ENCODE results near the gene TRPC4.

The TRPC4 gene

DNA sequence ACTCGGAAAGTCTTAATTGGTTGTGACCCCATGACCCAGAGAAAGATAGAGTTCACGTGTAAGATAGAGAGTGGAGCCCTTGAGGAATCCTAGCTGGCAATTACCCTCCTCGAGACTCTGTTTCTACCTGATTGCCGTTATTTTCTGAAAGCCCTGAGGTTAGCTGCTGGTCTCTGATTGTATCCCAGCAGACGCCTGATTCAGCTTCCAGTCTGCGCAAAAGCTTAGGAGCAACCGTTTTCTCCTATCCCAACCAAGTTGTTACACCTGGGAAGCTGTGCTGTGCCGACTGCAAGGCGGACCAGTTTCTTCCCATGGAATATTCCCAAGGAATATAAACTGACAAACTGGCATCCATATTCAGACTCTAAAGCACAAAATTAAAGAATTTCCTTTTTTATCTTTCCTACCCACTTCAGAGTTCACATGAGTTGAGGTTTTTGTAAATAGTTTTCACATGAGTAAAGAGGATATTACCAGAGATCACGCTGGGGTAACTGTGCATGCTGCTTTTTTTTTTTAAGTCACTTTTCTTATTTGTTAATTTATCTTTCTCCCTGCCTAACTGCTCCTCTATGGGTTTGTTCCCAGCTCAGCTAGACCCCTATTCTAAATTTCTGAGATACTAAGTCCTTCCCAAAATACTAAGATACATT, 1.5 kb upstream of the TRPC4 start:
- TF ChIP-seq, protein P1, sequence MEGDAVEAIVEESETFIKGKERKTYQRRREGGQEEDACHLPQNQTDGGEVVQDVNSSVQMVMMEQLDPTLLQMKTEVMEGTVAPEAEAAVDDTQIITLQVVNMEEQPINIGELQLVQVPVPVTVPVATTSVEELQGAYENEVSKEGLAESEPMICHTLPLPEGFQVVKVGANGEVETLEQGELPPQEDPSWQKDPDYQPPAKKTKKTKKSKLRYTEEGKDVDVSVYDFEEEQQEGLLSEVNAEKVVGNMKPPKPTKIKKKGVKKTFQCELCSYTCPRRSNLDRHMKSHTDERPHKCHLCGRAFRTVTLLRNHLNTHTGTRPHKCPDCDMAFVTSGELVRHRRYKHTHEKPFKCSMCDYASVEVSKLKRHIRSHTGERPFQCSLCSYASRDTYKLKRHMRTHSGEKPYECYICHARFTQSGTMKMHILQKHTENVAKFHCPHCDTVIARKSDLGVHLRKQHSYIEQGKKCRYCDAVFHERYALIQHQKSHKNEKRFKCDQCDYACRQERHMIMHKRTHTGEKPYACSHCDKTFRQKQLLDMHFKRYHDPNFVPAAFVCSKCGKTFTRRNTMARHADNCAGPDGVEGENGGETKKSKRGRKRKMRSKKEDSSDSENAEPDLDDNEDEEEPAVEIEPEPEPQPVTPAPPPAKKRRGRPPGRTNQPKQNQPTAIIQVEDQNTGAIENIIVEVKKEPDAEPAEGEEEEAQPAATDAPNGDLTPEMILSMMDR (conservative IDR thresholded peaks at IDR 0.05; ENCODE audit: low read length) = no peak
- TF ChIP-seq EZH2phosphoT487 (IDR thresholded peaks at IDR 0.05; ENCODE audit: borderline replicate concordance) = no peak
- no peaks in the 10 kb centered on the region for H3K79me2 ChIP-seq (ENCODE audit: insufficient read depth, low read length)
- H3K4me1 ChIP-seq (ENCODE audit: insufficient read depth, low read length, poor library complexity, severe bottlenecking) = no peaks in the 10 kb centered on the region
- H3K4me2 ChIP-seq (ENCODE audit: low read depth, low read length, poor library complexity, severe bottlenecking) = no peak overlapping the region
- H3K36me3 ChIP-seq (ENCODE audit: insufficient read depth, low read length) = no peaks in the 10 kb centered on the region
- no peak overlapping the region for H3K4me3 ChIP-seq (ENCODE audit: low read length, poor library complexity, severe bottlenecking)
- H3K27me3 ChIP-seq (ENCODE audit: insufficient read depth, low read length, poor library complexity, severe bottlenecking) = no peaks in the 10 kb centered on the region
- no peaks in the 10 kb centered on the region for H3K9me3 ChIP-seq (ENCODE audit: insufficient read depth, low read depth, low read length)
- no peaks in the 10 kb centered on the region for H3F3A ChIP-seq (ENCODE audit: low read depth)
- no peaks in the 10 kb centered on the region for H4K20me1 ChIP-seq (ENCODE audit: insufficient read depth, low read length, poor library complexity, severe bottlenecking)
- no peak overlapping the region for H2AFZ ChIP-seq (ENCODE audit: low read length)
- no peak overlapping the region for H3K9ac ChIP-seq (ENCODE audit: low read depth, low read length, poor library complexity, severe bottlenecking)
- H3K9me2 ChIP-seq (replicated peaks; ENCODE audit: low read depth, low read length) = no peaks in the 10 kb centered on the region

DNA sequence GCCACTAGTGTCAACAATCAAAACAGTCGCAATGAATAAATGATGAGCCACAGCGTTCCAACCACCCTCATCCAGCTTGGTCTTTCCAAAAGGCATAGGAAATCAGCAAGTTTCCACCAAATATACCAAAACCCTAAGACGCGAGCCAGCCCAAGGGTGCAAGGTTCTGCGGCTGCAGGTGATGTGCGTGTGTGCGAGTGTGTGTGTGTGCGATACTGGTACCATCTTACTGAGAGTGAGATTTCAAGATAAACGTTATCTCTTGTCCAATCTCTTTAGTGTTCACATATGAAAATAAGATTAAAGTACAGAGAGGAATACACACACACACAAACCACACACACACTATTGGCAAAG, 895 bp upstream of the TRPC4 start:
- H3K4me2 ChIP-seq (ENCODE audit: low read depth, low read length, poor library complexity, severe bottlenecking) = no peak overlapping the region
- no peak overlapping the region for H2AFZ ChIP-seq (ENCODE audit: low read length)
- H3K9me2 ChIP-seq (replicated peaks; ENCODE audit: low read depth, low read length) = no peaks in the 10 kb centered on the region
- no peaks in the 10 kb centered on the region for H3K4me1 ChIP-seq (ENCODE audit: insufficient read depth, low read length, poor library complexity, severe bottlenecking)
- H3F3A ChIP-seq (ENCODE audit: low read depth) = no peaks in the 10 kb centered on the region
- H3K27me3 ChIP-seq (ENCODE audit: insufficient read depth, low read length, poor library complexity, severe bottlenecking) = no peaks in the 10 kb centered on the region
- no peaks in the 10 kb centered on the region for H4K20me1 ChIP-seq (ENCODE audit: insufficient read depth, low read length, poor library complexity, severe bottlenecking)
- TF ChIP-seq, protein P1 (conservative IDR thresholded peaks at IDR 0.05; ENCODE audit: low read length) = no peak
- TF ChIP-seq EZH2phosphoT487 (IDR thresholded peaks at IDR 0.05; ENCODE audit: borderline replicate concordance) = no peak
- H3K79me2 ChIP-seq (ENCODE audit: insufficient read depth, low read length) = no peaks in the 10 kb centered on the region
- no peaks in the 10 kb centered on the region for H3K9me3 ChIP-seq (ENCODE audit: insufficient read depth, low read depth, low read length)
- H3K4me3 ChIP-seq (ENCODE audit: low read length, poor library complexity, severe bottlenecking) = no peak overlapping the region
- H3K36me3 ChIP-seq (ENCODE audit: insufficient read depth, low read length) = no peaks in the 10 kb centered on the region
- no peak overlapping the region for H3K9ac ChIP-seq (ENCODE audit: low read depth, low read length, poor library complexity, severe bottlenecking)

DNA sequence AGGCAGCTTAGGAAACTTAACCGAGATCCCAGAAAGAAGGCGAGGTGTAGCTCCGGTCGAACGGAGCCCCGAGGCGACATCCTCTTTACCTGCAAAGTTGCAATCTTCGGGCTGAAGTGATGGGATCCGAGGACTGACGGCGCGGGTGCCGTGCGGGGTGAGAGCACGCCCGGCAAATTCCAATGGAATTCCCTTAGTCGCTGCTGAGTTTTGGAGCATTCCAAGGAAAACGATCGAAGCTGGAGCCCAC, 141 bp downstream of the TRPC4 start:
- H3K4me2 ChIP-seq (ENCODE audit: low read depth, low read length, poor library complexity, severe bottlenecking) = no peak overlapping the region
- no peaks in the 10 kb centered on the region for H3K27me3 ChIP-seq (ENCODE audit: insufficient read depth, low read length, poor library complexity, severe bottlenecking)
- no peak overlapping the region for H3K9ac ChIP-seq (ENCODE audit: low read depth, low read length, poor library complexity, severe bottlenecking)
- H2AFZ ChIP-seq (ENCODE audit: low read length) = no peak overlapping the region
- H3K4me1 ChIP-seq (ENCODE audit: insufficient read depth, low read length, poor library complexity, severe bottlenecking) = no peaks in the 10 kb centered on the region
- H3F3A ChIP-seq (ENCODE audit: low read depth) = no peaks in the 10 kb centered on the region
- H3K36me3 ChIP-seq (ENCODE audit: insufficient read depth, low read length) = no peaks in the 10 kb centered on the region
- no peaks in the 10 kb centered on the region for H3K9me2 ChIP-seq (replicated peaks; ENCODE audit: low read depth, low read length)
- no peak overlapping the region for H3K4me3 ChIP-seq (ENCODE audit: low read length, poor library complexity, severe bottlenecking)
- no peaks in the 10 kb centered on the region for H3K9me3 ChIP-seq (ENCODE audit: insufficient read depth, low read depth, low read length)
- TF ChIP-seq, protein P1 (conservative IDR thresholded peaks at IDR 0.05; ENCODE audit: low read length) = no peak
- TF ChIP-seq EZH2phosphoT487 (IDR thresholded peaks at IDR 0.05; ENCODE audit: borderline replicate concordance) = no peak
- no peaks in the 10 kb centered on the region for H4K20me1 ChIP-seq (ENCODE audit: insufficient read depth, low read length, poor library complexity, severe bottlenecking)
- no peaks in the 10 kb centered on the region for H3K79me2 ChIP-seq (ENCODE audit: insufficient read depth, low read length)
